Measurements from ENCODE around the gene ZNF366.
"Not testable (repeated sequence)": the region's sequence is repeated elsewhere in the genome, so short reads cannot be mapped to it uniquely, and the experiment has no call there.

ZNF366 gene

DNA sequence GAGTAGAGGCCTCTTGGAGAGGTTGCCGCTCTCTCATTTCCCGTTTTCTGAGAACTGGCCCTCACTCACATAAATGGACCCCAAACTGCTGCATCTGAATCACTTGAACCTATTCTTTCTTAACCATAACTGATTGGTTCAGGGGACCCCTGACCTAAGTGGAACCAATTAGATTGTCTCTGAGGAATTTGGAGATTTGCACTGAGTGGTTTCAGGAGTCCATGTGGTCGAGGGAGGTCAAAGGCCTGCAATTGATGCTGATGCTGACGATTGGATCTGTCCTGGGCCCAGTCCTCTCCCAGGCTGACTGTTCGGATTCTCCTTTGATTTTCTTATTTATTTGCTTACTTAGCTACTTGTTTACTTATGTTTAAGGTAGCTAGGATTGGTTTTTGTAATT is 99.1 kb downstream of the ZNF366 start:
- DNase-seq (ENCODE audit: low read depth) = no peak
- H3K4me3 ChIP-seq (ENCODE audit: low read depth, low read length) = no peak overlapping the region
- TF ChIP-seq, protein P1, sequence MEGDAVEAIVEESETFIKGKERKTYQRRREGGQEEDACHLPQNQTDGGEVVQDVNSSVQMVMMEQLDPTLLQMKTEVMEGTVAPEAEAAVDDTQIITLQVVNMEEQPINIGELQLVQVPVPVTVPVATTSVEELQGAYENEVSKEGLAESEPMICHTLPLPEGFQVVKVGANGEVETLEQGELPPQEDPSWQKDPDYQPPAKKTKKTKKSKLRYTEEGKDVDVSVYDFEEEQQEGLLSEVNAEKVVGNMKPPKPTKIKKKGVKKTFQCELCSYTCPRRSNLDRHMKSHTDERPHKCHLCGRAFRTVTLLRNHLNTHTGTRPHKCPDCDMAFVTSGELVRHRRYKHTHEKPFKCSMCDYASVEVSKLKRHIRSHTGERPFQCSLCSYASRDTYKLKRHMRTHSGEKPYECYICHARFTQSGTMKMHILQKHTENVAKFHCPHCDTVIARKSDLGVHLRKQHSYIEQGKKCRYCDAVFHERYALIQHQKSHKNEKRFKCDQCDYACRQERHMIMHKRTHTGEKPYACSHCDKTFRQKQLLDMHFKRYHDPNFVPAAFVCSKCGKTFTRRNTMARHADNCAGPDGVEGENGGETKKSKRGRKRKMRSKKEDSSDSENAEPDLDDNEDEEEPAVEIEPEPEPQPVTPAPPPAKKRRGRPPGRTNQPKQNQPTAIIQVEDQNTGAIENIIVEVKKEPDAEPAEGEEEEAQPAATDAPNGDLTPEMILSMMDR (IDR thresholded peaks at IDR 0.05; ENCODE audit: insufficient read depth, low read depth, low read length, missing control alignments) = no peak

DNA sequence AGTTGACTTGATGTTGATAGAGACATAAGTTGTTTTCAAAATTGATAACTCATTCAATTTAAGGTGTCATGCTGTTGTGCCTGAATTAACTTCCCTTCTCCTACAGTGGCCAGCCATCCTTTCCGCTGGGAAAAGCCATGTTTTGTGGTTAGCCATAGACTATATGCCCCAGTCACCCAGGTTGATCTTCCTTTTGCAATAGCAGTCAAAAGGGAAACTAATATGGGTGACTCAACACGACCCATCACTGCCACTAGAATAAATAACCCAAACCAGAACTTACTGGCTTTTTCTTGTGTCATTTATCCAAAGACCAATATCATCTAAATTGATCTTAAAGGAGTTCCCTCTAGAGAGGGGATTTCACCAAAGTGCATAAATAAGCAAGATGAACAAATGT is 99.7 kb downstream of the ZNF366 start:
- no peak for DNase-seq (ENCODE audit: low read depth)
- TF ChIP-seq, protein P1 (IDR thresholded peaks at IDR 0.05; ENCODE audit: insufficient read depth, low read depth, low read length, missing control alignments) = no peak
- H3K4me3 ChIP-seq (ENCODE audit: low read depth, low read length) = no peak overlapping the region

DNA sequence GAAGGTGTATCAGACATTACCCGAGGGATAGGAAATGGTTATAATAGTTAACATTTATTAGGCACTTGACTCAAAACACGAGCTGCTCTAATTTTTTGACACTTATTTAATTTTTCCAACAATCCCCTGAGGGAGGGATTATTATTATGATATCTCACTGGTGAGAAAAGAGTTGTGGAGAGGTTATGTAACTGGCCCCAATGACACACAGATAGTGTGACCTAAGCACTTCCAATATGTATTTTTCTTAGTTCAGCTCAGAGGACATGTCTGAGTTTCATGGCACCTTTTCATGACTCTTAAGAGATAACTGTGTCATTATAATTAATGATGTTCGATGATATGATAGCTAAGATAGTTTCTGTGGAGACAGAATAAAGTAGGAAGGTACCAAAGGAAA is 100.1 kb downstream of the ZNF366 start:
- no peak for DNase-seq (ENCODE audit: low read depth)
- H3K4me3 ChIP-seq (ENCODE audit: low read depth, low read length) = no peak overlapping the region

DNA sequence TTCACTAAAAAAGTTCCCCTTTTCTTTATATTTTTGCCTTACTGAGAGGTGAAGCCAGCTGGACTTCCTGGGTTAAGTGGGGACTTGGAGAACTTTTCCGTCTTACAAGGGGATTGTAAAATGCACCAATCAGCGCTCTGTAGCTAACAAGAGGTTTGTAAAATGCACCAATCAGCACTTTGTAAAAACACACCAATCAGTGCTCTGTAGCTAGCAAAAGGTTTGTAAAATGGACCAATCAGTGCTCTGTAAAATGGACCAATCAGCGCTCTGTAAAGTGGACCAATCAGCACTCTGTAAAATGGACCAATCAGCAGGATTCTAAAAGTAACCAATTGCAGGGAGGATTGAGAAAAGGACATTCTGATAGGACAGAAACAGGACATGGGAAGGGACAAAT is 102.4 kb downstream of the ZNF366 start:
- H3K4me3 ChIP-seq (ENCODE audit: low read depth, low read length); DNase-seq (ENCODE audit: low read depth): not testable (repeated sequence)

More for the DNA sequence above, 100.1 kb downstream of the ZNF366 start:
- TF ChIP-seq, protein P1 (IDR thresholded peaks at IDR 0.05; ENCODE audit: insufficient read depth, low read depth, low read length, missing control alignments) = no peak

DNA sequence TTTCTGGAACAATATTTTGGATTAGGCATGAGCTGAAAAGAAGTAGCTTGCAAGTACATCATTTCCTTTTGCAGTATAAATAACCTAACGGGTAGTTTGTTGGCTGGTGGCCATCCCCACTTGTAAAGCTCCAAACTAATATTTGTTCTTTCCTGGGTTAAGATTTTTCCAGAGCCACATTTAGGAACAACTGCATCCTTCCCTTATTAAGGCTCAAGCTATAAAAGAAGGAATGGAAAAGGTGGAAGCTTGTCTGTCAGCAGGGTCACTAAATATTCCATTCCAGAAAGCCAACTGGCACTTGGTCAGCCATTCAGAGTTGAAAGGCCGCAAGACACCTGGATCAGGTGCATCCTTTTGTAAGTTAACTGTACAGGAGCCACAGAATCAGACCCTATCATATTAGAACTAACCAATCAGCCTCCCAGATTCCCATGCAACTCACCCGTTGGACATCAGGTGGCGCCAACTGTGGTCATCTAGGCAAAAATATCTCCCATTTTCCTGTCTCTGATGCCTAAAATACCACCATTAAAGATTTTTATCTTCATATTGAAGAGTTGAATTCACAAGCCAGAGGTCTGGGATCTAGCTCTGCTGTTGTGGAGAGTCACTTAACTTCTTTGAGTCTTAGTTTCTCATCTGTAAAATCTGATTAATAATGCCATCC is 104.1 kb downstream of the ZNF366 start:
- H3K4me3 ChIP-seq (ENCODE audit: low read depth, low read length) = no peak overlapping the region
- no peak for DNase-seq (ENCODE audit: low read depth)
- TF ChIP-seq, protein P1 (IDR thresholded peaks at IDR 0.05; ENCODE audit: insufficient read depth, low read depth, low read length, missing control alignments) = no peak

DNA sequence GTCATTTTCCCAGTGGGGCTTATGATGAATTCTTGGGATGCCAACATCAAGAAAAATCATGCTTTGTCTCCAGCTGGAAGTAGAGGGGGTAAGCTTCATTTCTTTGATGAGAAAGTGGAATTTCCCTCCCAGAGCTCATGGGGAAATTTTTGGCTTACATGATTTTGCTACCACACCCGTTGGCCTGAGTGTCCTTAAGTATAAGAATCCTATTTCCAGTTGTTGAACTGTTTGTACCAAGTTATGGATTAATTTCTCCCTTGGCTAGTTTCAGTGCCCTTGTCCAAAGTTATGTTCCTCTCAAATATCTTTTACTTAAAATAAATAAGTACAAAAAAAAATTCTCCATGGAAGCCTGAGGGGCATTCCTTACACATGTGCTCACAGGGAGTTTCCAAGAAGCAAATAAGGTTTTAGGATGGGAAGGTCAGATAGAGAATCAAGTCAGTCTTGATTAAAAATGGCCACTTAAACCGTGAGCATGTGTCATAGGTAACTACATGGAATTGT is 104.8 kb downstream of the ZNF366 start:
- TF ChIP-seq, protein P1 (IDR thresholded peaks at IDR 0.05; ENCODE audit: insufficient read depth, low read depth, low read length, missing control alignments) = no peak
- DNase-seq (ENCODE audit: low read depth) = no peak
- no peak overlapping the region for H3K4me3 ChIP-seq (ENCODE audit: low read depth, low read length)

DNA sequence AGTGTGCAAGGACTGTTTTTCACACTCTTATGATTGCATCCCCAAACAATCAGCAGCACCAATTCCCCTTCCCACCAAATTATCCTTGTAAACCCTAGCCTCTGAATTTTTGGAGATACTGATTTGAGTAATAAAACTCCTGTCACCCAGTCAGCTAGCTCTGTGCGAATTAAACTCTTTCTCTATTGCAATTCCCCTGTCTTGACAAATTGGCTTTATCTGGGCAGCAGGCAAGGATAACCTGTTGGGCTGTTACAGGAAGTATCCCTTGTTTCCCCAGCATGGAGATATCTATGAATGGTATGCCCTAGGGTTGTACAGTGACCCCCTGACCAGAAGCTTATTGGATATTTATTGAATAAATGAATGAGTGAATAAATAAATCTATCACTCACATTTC is 106.3 kb downstream of the ZNF366 start:
- TF ChIP-seq, protein P1 (IDR thresholded peaks at IDR 0.05; ENCODE audit: insufficient read depth, low read depth, low read length, missing control alignments) = no peak

More for the DNA sequence above, 106.3 kb downstream of the ZNF366 start:
- no peak for DNase-seq (ENCODE audit: low read depth)
- no peak overlapping the region for H3K4me3 ChIP-seq (ENCODE audit: low read depth, low read length)

Data from GM12865 (cell line).